SU-DHL-6 (cell line): Measurements from ENCODE around the gene CD52.

Experiments used
- H2AFZ ChIP-seq: fragments of 200-600 bp; sonication (generic); 2 replicates; pipeline ENCODE4 v1.6.1; 2014; ENCODE audit warnings: low read depth, mild to moderate bottlenecking, moderate library complexity, mixed read lengths, antibody characterized with exemption, low read length; ENCODE audit not compliant: severe bottlenecking
- H3F3A ChIP-seq: fragments of 200-600 bp; shearing (Covaris generic); 2 replicates; pipeline ENCODE4 v1.6.0; 2016; ENCODE audit warnings: antibody characterized with exemption, mild to moderate bottlenecking; ENCODE audit not compliant: insufficient read depth
- H3K27ac ChIP-seq: fragments of 200-600 bp; sonication (generic); 2 replicates; pipeline ENCODE4 v1.5.1; 2016; ENCODE audit warnings: low read depth, mild to moderate bottlenecking, low read length, moderate library complexity, mixed read lengths
- H3K27me3 ChIP-seq: fragments of 200-600 bp; sonication (generic), shearing (Covaris generic); 2 replicates; pipeline ENCODE4 v1.6.0; 2014; ENCODE audit warnings: mild to moderate bottlenecking, low read length
- H3K36me3 ChIP-seq: fragments of 200-600 bp; sonication (generic); 2 replicates; pipeline ENCODE4 v1.6.1; 2014; ENCODE audit warnings: mild to moderate bottlenecking, low read length, mixed read lengths
- H3K4me2 ChIP-seq: fragments of 300-600, 200-600 bp; shearing (Covaris generic), sonication (generic); 2 replicates; pipeline ENCODE4 v1.6.0; 2014; ENCODE audit warnings: low read length, low read depth, mild to moderate bottlenecking; ENCODE audit not compliant: poor library complexity, severe bottlenecking
- H3K4me3 ChIP-seq: fragments of 200-600 bp; sonication (generic); 2 replicates; pipeline ENCODE4 v1.5.1; 2014; ENCODE audit warnings: antibody characterized with exemption, low read length, mild to moderate bottlenecking, mixed read lengths; ENCODE audit not compliant: insufficient read depth, poor library complexity, severe bottlenecking
- H3K79me2 ChIP-seq: fragments of 200-600 bp; sonication (generic); 2 replicates; pipeline ENCODE4 v1.6.1; 2014; ENCODE audit warnings: mild to moderate bottlenecking, low read length, moderate library complexity; ENCODE audit not compliant: insufficient read depth
- H3K9ac ChIP-seq: fragments of 200-600 bp; sonication (generic); 2 replicates; pipeline ENCODE4 v1.7.0; 2014; ENCODE audit warnings: mild to moderate bottlenecking, low read length
- H3K9me2 ChIP-seq: fragments of 200-600 bp; sonication (generic); replicated peaks from 2 replicates; pipeline ENCODE4 v1.6.1; 2014; ENCODE audit warnings: low read length; ENCODE audit not compliant: insufficient read depth
- H3K9me3 ChIP-seq: fragments of 200-600 bp; sonication (generic); 2 replicates; pipeline ENCODE4 v1.6.1; 2014; ENCODE audit warnings: low read length, mixed read lengths; ENCODE audit not compliant: insufficient read depth
- H4K20me1 ChIP-seq: fragments of 200-600 bp; sonication (generic); 2 replicates; pipeline ENCODE4 v1.6.1; 2014; ENCODE audit warnings: low read depth, mild to moderate bottlenecking, antibody characterized with exemption, low read length, moderate library complexity, mixed read lengths
- CTCF ChIP-seq: fragments of 200-600 bp; sonication (generic); IDR thresholded peaks from one replicate; pipeline ENCODE4 v1.5.1; 2017; ENCODE audit warnings: antibody characterized with exemption, mild to moderate bottlenecking, low read length, moderate library complexity; ENCODE audit not compliant: insufficient read depth, poor library complexity, severe bottlenecking
- EZH2phosphoT487 ChIP-seq: fragments of 200-600 bp; sonication (generic), shearing (Covaris generic); conservative IDR thresholded peaks from 2 replicates; pipeline ENCODE4 v1.6.1; 2018; ENCODE audit warnings: mild to moderate bottlenecking, antibody characterized with exemption, low read length, moderate library complexity, mixed read lengths

The CD52 gene

GRCh38 chr1:26296340-26297056, 21.3 kb upstream of the CD52 start:
- Histone ChIP-seq H2AFZ (no peak overlapping the region), H3K4me3 (no peak overlapping the region), H3K4me2 (no peak overlapping the region), H3K79me2 (no peaks in the 10 kb centered on the region), H3K9me3 (no peaks in the 10 kb centered on the region), H3K9ac (no peak overlapping the region), H4K20me1 (no peaks in the 10 kb centered on the region), H3F3A (no peaks in the 10 kb centered on the region), H3K36me3 (no peaks in the 10 kb centered on the region), H3K27ac (no peak overlapping the region), H3K27me3 (no peaks in the 10 kb centered on the region), H3K9me2 (no peaks in the 10 kb centered on the region)
- TF ChIP-seq EZH2phosphoT487 (no peak), CTCF (no peak)

- H3K27ac ChIP-seq = no peak overlapping the region
Measured at GRCh38 chr1:26297057-26297790, 20.5 kb upstream of the CD52 start.

GRCh38 chr1:26297791-26298124, 20.0 kb upstream of the CD52 start:
- H3F3A ChIP-seq = no peaks in the 10 kb centered on the region
- no peaks in the 10 kb centered on the region for H4K20me1 ChIP-seq
- TF ChIP-seq CTCF = no peak
- no peak for TF ChIP-seq EZH2phosphoT487
- H3K9me2 ChIP-seq = no peaks in the 10 kb centered on the region
- H3K27ac ChIP-seq = no peak overlapping the region
- H3K9me3 ChIP-seq = no peaks in the 10 kb centered on the region
- H2AFZ ChIP-seq = no peak overlapping the region
- H3K27me3 ChIP-seq = no peaks in the 10 kb centered on the region
- H3K36me3 ChIP-seq = no peaks in the 10 kb centered on the region
- no peak overlapping the region for H3K4me2 ChIP-seq
- H3K4me3 ChIP-seq = no peak overlapping the region
- no peak overlapping the region for H3K9ac ChIP-seq
- no peaks in the 10 kb centered on the region for H3K79me2 ChIP-seq

More at GRCh38 chr1:26297057-26297790, 20.5 kb upstream of the CD52 start:
- Histone ChIP-seq H3K9me2 (no peaks in the 10 kb centered on the region), H3K9me3 (no peaks in the 10 kb centered on the region), H3K79me2 (no peaks in the 10 kb centered on the region), H3K9ac (no peak overlapping the region), H3K4me3 (no peak overlapping the region), H2AFZ (no peak overlapping the region), H3K27me3 (no peaks in the 10 kb centered on the region), H4K20me1 (no peaks in the 10 kb centered on the region), H3F3A (no peaks in the 10 kb centered on the region), H3K36me3 (no peaks in the 10 kb centered on the region), H3K4me2 (no peak overlapping the region)
- TF ChIP-seq EZH2phosphoT487 (no peak), CTCF (no peak)
